K562 (cell line): ENCODE results near the gene PAIP1. TPM values are rescaled to one million over a fixed set of nuclear protein-coding genes. Genes with fewer than 3 reads are reported as not detected.

Experiments used
- DMBX1 ChIP-seq: fragments of 250-450 bp; sonication (Bioruptor Pico); IDR thresholded peaks from 2 replicates; pipeline ENCODE4 v1.8.0; 2022; ENCODE audit warnings: inconsistent platforms, mild to moderate bottlenecking, moderate library complexity, borderline replicate concordance
- EHMT2 ChIP-seq: fragments of 450-650 bp; IDR thresholded peaks from 2 replicates; pipeline ENCODE4 v1.6.1; 2018; ENCODE audit warnings: antibody characterized with exemption
- ELF1 ChIP-seq: fragments of 200-800 bp; sonication (Bioruptor generic); IDR thresholded peaks from 2 replicates; pipeline ENCODE4 v1.6.1; 2016; ENCODE audit warnings: missing genetic modification characterization, missing compliant biosample characterization
- GTF2A2 ChIP-seq: IDR thresholded peaks from 2 replicates; pipeline ENCODE4 v1.6.1; 2016; ENCODE audit warnings: mild to moderate bottlenecking, missing genetic modification characterization, missing compliant biosample characterization
- MECOM ChIP-seq: fragments of 250-450 bp; sonication (Bioruptor Pico); IDR thresholded peaks from 2 replicates; pipeline ENCODE4 v1.8.0; 2022; ENCODE audit warnings: inconsistent platforms
- MTF1 ChIP-seq: fragments of 250-450 bp; sonication (Bioruptor Pico); IDR thresholded peaks from 2 replicates; pipeline ENCODE4 v1.9.0; 2021; ENCODE audit warnings: moderate library complexity, mild to moderate bottlenecking, inconsistent platforms, borderline replicate concordance
- NONO ChIP-seq, 2 experiments: fragments of 200-400 bp in 1 of 2; fragments of 450-650 bp in 1 of 2; formaldehyde crosslinking in 1 of 2; IDR thresholded peaks; 2 replicates each; pipeline ENCODE4 v1.6.1; 2017; ENCODE audit warnings: low read depth in 2 of 2, mild to moderate bottlenecking in 2 of 2, moderate library complexity in 2 of 2, low read length in 1 of 2
- PKNOX1 ChIP-seq: fragments of 450-650 bp; IDR thresholded peaks from 2 replicates; pipeline ENCODE4 v1.6.1; 2016
- TRIM25 ChIP-seq: fragments of 450-650 bp; IDR thresholded peaks from 2 replicates; pipeline ENCODE4 v1.7.0; 2016; ENCODE audit warnings: borderline replicate concordance
- XRCC3 ChIP-seq: fragments of 450-650 bp; IDR thresholded peaks from 2 replicates; pipeline ENCODE4 v1.6.1; 2017; ENCODE audit warnings: mild to moderate bottlenecking, moderate library complexity
- ZEB2 ChIP-seq: fragments of 450-650 bp; IDR thresholded peaks from 2 replicates; pipeline ENCODE4 v1.6.1; 2016
- ZNF280A ChIP-seq: fragments of 450-650 bp; IDR thresholded peaks from 2 replicates; pipeline ENCODE4 v1.6.1; 2018; ENCODE audit warnings: mild to moderate bottlenecking, low read depth; ENCODE audit not compliant: partially characterized antibody
- polyA plus RNA-seq, 8 experiments: library from polyadenylated mRNA; depleted of rRNA in 4 of 8; stranded (reverse) in 5 of 8; unstranded in 3 of 8; fragments of >200 nt; fragmentation: Nextera tagmentation in 2 of 8; fragmentation: Illumina TruSeq in 1 of 8; extraction: Ambion mirVana in 2 of 8; extraction: Trizol in 1 of 8; gene quantifications; 2 replicates each; pipeline versions ENCODE4 v1.2.1 to v1.2.3, GENCODE V29; 2011 to 2014; ENCODE audit warnings: inconsistent platforms in 1 of 8, missing spikeins in 1 of 8
- total RNA-seq, 7 experiments: library from RNA; depleted of rRNA in 6 of 7; stranded (reverse); fragments of >200 nt in 6 of 7; fragmentation: Illumina TruSeq in 2 of 7; extraction: Trizol in 2 of 7; gene quantifications; 2 replicates each; pipeline versions ENCODE4 v1.2.1 to v1.2.3, GENCODE V29; 2011 to 2021; ENCODE audit warnings: low replicate concordance in 1 of 7
- TF ChIP-seq, protein P1 (sequence below): sonication (generic); formaldehyde crosslinking; IDR thresholded peaks from 2 replicates; pipeline ENCODE4 v1.8.0; 2023; ENCODE audit warnings: mild to moderate bottlenecking, missing genetic modification reagents
- TF ChIP-seq, protein P2 (sequence below), 2 experiments: fragments of 450-650 bp in 1 of 2; IDR thresholded peaks; 2 replicates each; pipeline ENCODE4 v1.6.1; 2011 to 2017; ENCODE audit warnings: low read depth in 2 of 2, antibody characterized with exemption in 1 of 2, borderline replicate concordance in 1 of 2, low read length in 1 of 2, mild to moderate bottlenecking in 1 of 2, mixed read lengths in 1 of 2; ENCODE audit not compliant: control insufficient read depth in 1 of 2

Gene PAIP1
- total and polyA plus RNA-seq, 9 of the 15 experiments (the other 6 are each of a cell fraction or from before 2014, with no cell fraction given), result 51.7 to 181 (median 102) TPM

- TF ChIP-seq, protein P1, sequence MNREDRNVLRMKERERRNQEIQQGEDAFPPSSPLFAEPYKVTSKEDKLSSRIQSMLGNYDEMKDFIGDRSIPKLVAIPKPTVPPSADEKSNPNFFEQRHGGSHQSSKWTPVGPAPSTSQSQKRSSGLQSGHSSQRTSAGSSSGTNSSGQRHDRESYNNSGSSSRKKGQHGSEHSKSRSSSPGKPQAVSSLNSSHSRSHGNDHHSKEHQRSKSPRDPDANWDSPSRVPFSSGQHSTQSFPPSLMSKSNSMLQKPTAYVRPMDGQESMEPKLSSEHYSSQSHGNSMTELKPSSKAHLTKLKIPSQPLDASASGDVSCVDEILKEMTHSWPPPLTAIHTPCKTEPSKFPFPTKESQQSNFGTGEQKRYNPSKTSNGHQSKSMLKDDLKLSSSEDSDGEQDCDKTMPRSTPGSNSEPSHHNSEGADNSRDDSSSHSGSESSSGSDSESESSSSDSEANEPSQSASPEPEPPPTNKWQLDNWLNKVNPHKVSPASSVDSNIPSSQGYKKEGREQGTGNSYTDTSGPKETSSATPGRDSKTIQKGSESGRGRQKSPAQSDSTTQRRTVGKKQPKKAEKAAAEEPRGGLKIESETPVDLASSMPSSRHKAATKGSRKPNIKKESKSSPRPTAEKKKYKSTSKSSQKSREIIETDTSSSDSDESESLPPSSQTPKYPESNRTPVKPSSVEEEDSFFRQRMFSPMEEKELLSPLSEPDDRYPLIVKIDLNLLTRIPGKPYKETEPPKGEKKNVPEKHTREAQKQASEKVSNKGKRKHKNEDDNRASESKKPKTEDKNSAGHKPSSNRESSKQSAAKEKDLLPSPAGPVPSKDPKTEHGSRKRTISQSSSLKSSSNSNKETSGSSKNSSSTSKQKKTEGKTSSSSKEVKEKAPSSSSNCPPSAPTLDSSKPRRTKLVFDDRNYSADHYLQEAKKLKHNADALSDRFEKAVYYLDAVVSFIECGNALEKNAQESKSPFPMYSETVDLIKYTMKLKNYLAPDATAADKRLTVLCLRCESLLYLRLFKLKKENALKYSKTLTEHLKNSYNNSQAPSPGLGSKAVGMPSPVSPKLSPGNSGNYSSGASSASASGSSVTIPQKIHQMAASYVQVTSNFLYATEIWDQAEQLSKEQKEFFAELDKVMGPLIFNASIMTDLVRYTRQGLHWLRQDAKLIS (CRISPR knock-in tag), result 0 out of 2 replicates have a peak, but pooled peaks have one; percentile 67
- TF ChIP-seq, protein P2, sequence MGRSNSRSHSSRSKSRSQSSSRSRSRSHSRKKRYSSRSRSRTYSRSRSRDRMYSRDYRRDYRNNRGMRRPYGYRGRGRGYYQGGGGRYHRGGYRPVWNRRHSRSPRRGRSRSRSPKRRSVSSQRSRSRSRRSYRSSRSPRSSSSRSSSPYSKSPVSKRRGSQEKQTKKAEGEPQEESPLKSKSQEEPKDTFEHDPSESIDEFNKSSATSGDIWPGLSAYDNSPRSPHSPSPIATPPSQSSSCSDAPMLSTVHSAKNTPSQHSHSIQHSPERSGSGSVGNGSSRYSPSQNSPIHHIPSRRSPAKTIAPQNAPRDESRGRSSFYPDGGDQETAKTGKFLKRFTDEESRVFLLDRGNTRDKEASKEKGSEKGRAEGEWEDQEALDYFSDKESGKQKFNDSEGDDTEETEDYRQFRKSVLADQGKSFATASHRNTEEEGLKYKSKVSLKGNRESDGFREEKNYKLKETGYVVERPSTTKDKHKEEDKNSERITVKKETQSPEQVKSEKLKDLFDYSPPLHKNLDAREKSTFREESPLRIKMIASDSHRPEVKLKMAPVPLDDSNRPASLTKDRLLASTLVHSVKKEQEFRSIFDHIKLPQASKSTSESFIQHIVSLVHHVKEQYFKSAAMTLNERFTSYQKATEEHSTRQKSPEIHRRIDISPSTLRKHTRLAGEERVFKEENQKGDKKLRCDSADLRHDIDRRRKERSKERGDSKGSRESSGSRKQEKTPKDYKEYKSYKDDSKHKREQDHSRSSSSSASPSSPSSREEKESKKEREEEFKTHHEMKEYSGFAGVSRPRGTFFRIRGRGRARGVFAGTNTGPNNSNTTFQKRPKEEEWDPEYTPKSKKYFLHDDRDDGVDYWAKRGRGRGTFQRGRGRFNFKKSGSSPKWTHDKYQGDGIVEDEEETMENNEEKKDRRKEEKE (IDR thresholded peaks at IDR 0.05; ENCODE audit: borderline replicate concordance in 1 of 2, control insufficient read depth in 1 of 2, low read depth in 2 of 2, low read length in 1 of 2), result no peak
- TF ChIP-seq GTF2A2 (tag) (peak; percentile 20; the same call in 1 of the 2 replicates), ZNF280A (no peak), XRCC3 (no peak), MECOM (CRISPR knock-in tag) (0 out of 2 replicates have a peak, but pooled peaks have one; percentile 59), MTF1 (CRISPR knock-in tag) (no peak), NONO (IDR thresholded peaks at IDR 0.05; ENCODE audit: low read depth in 2 of 2, low read length in 1 of 2) (peak; percentile 30 to 72; a peak in 1 of 4 replicates), TRIM25 (no peak), ELF1 (tag) (peak; percentile 85), ZEB2 (no peak), DMBX1 (CRISPR knock-in tag) (no peak; the same call in 1 of the 2 replicates), PKNOX1 (peak; percentile 77), EHMT2 (no peak)
Measured at GRCh38 chr5:43514816-43515677, 41.8 kb downstream of the PAIP1 start, which contains the start of gene C5orf34 (continued).
